ENCODE measurements around the gene OGN.
"Not testable (repeated sequence)": the region's sequence is repeated elsewhere in the genome, so short reads cannot be mapped to it uniquely, and the experiment has no call there.

The OGN gene

GRCh38 chr9:92404042-92404836 is at the start of gene OGN:
TSS of gene OGN (minus strand) at chr9:92404578. CDS start at chr9:92403407, 1,171 bp downstream.
- DNase-seq = no peak

GRCh38 chr9:92446536-92446935 is 42.2 kb upstream of the OGN start:
- no peak for DNase-seq

GRCh38 chr9:92444841-92445240 is 40.5 kb upstream of the OGN start:
- no peak for DNase-seq

DNA sequence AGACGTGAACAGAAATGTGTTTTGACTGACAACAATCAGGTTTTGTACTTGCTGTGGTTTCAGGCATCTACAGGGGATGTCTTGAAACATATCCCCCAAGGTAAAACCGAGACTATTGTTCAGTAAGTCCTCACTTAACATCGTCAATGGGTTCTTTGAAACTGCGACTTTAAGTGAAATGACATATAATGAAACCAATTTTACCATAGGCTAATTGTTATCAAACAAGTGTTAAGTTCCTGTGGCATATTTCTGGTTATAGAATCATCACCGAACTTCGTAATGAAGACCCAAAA is 36.3 kb upstream of the OGN start:
- no peak for DNase-seq

- DNase-seq = no peak
Observed at GRCh38 chr9:92439921-92440750, 35.8 kb upstream of the OGN start.

GRCh38 chr9:92438900-92439526 is 34.6 kb upstream of the OGN start:
- peak; percentile 27 to 34 for DNase-seq

- DNase-seq = no peak
Observed at GRCh38 chr9:92435263-92435662, 30.9 kb upstream of the OGN start.

DNA sequence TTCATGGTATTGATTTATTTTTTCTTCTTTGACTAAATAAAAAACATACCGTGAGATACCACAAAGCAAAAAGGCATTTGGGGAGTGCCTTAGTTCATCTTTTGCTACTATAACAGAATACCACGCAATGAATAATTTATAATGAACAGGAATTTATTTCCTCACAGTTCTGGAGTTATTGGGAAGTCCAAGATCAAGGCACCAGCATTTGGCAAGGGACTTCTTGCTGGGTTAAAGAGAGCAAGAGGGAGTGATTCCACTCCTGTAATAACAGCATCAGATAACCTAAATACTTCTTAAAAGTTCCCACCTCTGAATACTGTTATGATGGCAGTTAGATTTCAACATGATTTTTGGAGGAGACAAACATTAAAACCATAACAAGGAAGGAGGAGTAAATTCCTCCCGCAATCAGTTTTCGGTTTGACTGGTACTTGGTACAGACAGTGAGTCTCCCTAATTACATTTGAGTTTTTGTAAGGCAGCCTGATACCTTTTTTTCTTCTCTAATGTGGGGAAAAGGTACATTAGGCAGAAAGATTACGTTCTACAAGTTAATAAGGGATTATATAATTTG is 28.7 kb upstream of the OGN start:
- no peak for DNase-seq

- DNase-seq = no peak
Observed at GRCh38 chr9:92432350-92432749, 28.0 kb upstream of the OGN start.

GRCh38 chr9:92429836-92430235 is 25.5 kb upstream of the OGN start:
- DNase-seq = no peak

DNA sequence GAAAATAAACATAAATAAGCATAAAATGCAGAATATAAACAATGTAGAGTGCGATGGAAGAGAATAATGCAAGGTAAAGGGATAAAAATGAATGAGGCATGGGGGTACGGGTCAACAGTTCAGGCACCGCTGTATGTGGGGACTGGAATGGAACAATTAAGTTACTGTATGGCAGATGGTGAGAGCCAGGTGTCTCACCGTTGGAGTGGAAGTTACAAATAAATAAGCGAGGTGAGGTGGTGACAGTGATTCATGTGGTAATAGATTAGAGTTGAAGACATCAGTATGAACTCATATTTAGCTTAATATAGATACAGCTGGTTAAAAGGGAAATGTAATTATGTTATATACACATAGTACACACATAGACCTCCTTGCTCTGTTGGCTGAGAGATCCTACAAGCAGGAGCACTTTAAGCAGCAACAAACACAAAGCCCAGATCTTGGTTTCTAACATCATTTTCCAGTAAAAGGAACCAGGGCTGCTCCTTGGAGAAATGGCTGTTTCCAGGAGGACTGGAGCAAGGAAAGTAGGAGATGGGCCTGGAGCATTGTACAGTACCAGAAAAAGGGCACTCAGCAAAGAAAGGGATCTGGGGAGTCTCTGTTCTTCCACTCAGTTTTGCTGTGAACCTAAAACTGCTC is 22.2 kb upstream of the OGN start:
- no peak for DNase-seq

DNA sequence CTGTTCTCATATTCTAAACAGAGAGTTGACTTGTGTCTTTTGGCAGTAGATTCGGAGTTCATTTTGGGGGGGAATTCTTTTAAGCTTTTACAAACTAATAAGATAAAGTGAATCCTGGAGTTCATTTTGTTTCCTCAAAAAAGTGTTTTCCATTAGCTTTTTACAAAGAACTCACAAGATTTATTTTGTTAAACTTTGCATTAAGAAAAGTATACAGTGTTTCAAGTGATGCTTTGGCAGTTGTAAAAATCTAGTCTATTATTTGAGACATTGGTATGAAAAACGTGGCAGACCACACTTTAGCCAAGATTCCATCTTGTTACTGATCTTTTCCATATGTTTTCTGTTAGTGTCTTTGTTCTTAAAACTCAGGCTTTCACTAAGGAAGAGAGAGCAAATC is 21.1 kb upstream of the OGN start:
- no peak for DNase-seq

DNA sequence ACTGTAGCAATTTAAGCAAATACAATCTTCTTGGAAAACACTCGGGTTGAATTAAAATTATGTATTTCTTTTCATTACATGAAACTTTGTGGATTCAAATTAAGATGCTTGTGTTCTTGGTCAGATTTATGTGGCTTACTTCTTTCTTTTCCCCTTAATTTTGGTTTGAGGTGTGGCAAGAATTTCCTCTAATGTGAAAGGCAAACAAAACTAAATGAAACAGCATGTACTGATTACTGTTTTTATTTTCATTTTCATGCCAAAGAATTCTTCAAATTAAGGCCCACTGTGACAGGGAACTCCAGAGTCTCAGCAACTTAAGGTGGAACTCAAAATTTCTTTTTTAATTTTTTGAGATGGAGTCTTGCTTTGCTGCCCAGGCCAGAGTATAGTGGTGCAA is 20.0 kb upstream of the OGN start, which contains the start of gene OMD:
OMD (minus strand) TSS at position 132 of the 400 bp plus-strand sequence. CDS start 6,913 bp downstream, outside the sequence.
- no peak for DNase-seq

- DNase-seq = no peak
Observed at GRCh38 chr9:92423612-92424011, 19.2 kb upstream of the OGN start.

DNA sequence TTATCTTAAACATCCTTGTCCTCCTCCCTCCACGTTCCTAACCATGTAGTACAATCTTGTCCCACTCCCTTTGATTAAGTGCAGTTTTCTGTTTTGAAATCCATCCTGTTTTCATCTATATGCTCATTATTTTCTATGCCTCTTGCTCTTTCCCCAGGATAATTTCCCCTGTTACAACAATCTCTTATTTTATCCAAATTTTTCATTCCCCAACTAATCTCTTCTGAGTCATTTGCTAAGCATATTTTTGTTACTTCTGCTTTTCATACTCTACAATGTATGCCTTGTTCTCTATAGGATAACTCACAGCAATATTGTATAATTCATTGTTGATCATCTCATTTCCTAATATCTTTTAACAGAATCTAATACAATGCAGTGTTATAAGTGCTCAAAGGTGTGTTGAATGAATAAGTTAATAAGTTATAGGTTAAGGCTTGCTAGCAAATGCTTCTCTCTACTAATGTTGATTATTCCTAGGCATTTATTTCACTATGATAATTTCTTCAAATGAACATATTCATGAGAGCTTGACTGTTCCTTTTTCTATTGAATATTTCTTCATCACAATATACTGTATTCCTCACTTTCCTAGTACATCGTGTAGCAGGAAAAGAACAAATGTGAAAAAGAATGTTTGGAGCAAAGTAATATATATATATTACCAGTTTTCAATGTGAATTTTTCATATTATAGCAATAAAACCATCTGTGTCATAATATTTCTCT is 18.4 kb upstream of the OGN start:
- peak in 1 of 2 experiments; percentile 14 for DNase-seq

DNA sequence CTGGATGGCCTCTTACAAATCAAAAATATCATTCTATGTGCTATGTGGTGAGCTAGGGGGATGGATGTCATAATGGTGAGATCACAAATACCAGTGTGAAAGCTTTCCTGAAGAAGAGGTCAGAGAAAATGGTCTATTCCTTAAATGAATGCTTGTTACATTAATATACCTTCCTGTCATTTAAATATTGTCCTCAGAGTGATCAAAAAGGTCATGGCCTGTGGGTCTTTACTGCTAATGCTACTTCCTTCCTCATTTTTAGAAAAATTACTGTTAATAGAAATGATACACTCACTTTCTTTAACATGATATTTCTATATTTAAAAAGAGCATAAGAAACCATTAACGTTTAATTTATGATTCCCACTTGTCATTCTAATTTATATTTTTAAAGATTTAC is 10.2 kb upstream of the OGN start:
- DNase-seq = peak; percentile 39 to 52

GRCh38 chr9:92411157-92411556 is 6.8 kb upstream of the OGN start:
- not testable (repeated sequence) for DNase-seq

DNA sequence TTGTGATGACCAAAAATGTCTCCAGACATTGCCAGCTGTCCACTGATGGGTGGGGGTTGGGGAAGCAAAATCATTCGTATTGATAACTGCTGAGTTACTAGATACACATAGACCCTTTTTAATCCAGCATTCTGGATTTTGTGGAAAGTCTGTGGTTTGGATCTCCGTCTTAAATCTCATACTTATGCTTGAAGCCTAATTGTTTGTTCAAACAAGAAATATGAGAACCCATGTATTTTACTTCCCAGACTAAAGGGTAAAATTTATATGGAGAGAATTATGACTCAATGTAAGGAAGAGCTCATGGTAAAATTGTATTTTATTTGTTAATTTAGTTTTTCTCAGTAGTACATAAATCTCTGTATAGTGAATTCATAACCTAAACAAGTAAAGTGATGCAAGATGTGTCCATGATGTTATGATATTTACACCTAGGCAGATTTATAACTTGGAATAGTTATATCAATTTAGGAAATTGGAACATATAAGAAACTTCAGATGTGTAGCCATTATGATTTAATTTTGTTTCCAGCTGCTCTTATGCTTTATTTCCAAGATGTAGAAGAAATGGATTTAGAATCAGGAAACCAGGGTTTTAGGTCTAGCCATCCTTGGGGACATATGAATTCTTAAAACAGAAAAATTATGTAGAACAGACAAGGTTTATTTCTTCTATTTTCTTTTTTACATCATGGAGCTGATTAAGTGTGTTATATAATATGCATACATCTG is 4.5 kb upstream of the OGN start:
- no peak for DNase-seq

- no peak for DNase-seq
Observed at GRCh38 chr9:92407818-92408217, 3.4 kb upstream of the OGN start.

DNA sequence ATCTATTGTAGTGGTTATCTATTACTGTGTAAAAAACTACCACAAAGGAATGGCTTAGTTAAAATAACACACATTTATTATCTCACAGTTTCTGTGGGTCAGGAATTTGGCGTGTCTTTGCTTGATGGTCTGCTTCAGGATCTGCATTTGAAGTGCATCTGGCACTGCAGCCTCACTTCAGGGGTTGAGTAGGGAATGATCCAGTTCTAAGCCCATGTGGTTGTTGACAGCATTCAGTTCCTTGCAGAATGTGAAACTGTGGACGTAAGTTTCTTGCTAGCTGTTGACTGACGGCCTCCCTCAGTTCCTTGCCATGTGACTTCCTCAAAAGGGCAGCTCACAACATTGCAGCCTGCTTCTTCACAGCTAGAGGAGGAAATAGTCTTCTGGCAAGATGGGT is 2.1 kb upstream of the OGN start:
- peak; percentile 64 to 86 for DNase-seq

DNA sequence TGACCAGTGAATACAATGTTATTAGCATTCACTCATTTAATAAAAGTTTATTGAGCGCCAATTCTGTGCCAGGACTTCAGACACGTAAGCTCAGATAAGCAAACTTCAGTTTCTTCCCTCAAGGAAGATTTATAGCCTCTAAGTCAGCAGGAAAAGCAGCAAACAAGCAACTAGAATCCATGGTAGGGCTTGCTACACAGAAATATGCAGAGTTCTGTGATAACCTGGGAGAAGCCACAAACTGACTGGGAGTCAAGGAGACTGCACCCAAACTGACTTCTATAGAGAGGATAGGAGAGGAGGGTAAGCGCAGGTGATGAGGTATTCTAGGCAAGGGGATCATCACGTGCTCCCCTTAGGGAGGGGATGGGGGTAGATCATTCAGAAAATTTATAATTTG is 1.4 kb upstream of the OGN start:
- no peak for DNase-seq
